ENCODE measurements around the gene XDH.

DNA sequence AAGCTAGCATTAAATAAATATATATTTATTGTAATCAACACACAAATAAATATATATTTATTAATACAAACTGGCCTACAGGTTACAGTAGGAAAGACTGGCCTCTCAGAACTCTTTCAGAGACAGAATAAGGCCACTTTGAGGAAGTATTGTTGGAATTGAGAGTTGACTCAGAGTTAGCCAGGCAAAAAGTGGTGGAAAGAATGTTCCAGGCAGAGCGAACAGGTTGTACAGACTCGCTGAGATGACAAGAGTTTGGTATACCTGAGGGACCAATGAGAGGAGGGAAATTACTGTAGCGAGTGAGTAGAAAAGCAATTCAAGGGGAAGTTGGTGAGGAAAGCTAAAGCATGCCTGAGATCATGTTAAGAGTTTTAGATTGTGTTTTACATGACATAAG is 19.0 kb upstream of the XDH start:
- TF ChIP-seq EP300 (IDR thresholded peaks at IDR 0.05; ENCODE audit: low read depth) (no peak), POLR2AphosphoS5 (IDR thresholded peaks at IDR 0.05) (no peak), POLR2A (IDR thresholded peaks at IDR 0.05) (no peak)
- TF ChIP-seq, protein P1, sequence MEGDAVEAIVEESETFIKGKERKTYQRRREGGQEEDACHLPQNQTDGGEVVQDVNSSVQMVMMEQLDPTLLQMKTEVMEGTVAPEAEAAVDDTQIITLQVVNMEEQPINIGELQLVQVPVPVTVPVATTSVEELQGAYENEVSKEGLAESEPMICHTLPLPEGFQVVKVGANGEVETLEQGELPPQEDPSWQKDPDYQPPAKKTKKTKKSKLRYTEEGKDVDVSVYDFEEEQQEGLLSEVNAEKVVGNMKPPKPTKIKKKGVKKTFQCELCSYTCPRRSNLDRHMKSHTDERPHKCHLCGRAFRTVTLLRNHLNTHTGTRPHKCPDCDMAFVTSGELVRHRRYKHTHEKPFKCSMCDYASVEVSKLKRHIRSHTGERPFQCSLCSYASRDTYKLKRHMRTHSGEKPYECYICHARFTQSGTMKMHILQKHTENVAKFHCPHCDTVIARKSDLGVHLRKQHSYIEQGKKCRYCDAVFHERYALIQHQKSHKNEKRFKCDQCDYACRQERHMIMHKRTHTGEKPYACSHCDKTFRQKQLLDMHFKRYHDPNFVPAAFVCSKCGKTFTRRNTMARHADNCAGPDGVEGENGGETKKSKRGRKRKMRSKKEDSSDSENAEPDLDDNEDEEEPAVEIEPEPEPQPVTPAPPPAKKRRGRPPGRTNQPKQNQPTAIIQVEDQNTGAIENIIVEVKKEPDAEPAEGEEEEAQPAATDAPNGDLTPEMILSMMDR (IDR thresholded peaks at IDR 0.05): no peak
